DMS153 treated with DMSO at 0.1 percent for 48 hours (cell line): ENCODE measurements around the gene LPIN2.
"Not testable (repeated sequence)": the region's sequence is repeated elsewhere in the genome, so short reads cannot be mapped to it uniquely, and the experiment has no call there.

Source experiments
- DNase-seq: peaks from one replicate; lab custom pipeline; 2025; ENCODE audit not compliant: unreplicated experiment; lab: John Stamatoyannopoulos, UW

The LPIN2 gene

DNA sequence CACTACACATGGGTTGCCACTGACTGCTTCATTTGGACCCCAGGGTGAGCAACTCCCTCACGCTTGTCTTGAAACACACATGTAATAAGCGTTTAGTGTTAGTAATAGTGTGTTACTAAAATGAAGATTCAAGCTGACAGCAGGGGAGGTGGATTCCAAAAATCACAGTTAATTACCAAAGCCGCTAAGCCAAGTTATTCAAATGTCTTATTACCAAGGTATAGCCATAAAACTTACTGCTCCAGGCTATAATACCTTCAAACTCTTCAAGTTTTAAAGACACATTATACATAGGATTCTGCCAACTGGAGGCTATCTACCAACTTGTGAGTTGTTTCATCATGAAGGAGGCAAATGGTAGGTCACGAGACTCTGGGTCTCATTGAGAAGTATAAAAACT, 2.9 kb downstream of the LPIN2 start:
- DNase-seq: no peak

- no peak for DNase-seq
These were observed 4.4 kb downstream of the LPIN2 start for GRCh38 chr18:3008541-3008940.

GRCh38 chr18:3007491-3007890, 5.5 kb downstream of the LPIN2 start:
- DNase-seq: no peak

GRCh38 chr18:3005462-3005861, 7.5 kb downstream of the LPIN2 start:
- no peak for DNase-seq

GRCh38 chr18:3003766-3004165, 9.2 kb downstream of the LPIN2 start:
- DNase-seq: not testable (repeated sequence)

DNA sequence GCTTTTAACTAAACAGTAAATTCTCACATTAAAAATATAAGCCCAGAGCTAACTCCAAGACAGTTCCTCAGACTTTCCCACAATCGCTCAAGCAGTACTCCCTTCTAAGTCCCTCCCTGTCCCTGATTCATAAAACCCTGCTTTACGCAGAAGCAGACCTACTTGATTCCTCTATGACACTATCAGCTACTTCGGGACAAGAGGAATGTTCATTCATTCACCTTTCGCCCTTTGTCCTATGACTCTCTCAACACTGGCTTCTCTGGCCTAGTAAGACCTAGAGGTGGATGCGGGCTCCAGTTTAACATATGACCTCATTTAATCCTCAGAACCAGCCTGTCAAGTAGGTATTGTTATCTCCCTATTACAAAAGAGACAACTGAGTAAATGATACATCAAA, 10.2 kb downstream of the LPIN2 start:
- DNase-seq: no peak

DNA sequence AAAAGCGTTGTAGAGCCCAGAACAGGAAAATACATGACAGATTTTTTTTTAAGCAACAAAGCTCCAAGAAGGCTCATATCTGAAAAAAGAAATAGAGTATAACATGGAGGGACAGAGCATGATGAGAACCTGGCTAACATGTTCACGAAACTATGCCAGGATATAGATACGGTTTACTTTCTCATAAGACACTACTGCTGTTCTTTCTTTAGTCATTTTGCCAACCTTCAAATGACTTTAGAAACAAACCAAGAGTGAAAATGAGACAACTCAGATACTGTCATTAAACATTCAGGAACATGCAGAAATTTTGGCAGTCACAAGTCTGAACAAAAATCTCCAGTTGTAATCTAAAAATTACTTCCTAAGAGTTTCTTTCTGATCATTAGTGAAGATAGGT, 14.3 kb downstream of the LPIN2 start:
- no peak for DNase-seq

DNA sequence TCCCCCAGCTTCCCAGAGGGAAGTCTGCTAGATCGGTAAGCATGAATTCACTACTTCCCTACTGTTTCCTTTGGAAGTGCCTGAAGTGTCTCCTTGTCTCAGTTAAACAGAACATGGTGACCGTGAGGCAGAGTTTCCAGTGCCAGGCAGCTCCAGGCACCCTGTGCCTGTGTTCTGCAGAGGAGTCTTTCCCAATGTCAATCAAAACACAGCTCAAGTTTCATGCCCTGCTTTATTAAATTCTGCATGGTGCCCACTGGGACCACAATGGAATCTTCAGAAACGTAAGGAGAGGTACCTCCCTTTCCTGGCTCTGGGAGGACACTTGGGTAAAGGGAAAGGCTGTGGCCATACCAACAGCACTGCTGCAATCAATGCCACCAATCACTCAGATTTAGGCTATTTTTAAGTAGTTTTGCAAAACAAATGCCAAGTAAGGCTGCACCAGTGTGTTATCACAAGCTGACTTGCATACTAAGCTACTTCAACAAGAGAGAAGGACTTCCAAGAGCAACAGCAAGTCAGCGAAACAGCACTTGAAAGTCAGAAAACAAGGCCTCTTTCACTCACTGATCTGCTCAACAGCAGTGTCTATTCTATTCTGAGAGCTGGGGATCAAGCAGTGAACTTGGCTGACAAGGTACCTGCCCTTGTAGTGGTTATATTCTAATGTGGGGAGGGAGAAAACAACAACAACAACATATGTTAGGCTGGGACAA, 14.9 kb downstream of the LPIN2 start:
- no peak for DNase-seq

DNA sequence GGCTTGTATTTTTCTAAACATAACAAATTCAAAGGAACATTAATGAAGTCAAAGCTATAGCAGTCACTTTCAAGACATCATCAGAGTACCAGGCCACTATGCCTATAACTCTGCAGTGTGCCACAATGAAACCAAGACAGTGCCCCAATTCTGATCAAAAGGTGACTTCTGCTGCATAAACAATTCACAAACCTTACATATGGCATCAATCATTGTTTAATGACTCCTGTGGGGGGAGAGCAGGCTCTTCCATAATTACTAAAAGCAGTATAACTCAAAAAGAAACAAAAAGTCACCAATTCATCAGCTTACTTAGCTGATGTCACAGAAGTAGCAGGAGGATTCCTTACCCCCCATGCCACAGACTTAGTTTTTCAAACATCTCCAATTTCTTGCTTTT, 15.5 kb downstream of the LPIN2 start:
- no peak for DNase-seq

DNA sequence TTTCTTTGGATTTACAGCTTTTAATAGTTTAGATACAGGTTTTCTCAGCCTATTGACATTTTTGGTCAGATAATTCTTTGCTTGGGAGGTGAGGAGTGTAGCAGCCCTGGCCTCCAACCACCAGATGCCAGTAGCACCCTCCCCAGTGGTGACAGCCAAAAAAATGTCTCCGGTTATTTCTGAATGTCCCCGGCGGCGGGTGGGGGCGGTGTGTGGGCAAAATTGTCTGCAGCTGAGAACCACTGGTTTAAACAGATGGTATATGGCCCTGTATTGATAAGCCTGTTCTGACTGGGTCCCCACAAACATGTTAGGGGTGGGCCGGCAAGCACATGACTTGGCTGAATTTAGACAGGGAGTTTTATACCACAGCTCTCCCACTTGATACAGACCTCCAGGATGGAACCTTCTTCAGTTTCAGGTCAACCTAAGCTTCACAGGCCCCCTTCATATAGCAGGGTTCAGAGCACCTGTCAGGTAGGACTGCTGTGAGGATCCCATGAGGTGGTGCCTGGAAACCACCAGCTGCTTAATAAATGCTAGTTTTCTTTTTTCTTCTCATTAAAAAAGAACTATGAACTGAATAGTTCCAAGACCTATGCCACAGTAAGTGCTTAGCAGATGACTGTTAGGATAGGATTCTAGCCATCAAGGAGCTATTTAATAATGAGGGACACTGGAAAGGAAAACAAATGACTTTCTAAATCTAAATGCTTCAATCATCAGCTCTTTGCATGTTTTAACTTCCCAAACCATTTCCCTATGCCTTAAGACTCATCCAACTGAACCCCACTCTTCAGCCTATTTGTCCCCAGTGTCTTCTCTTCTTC, 18.1 kb downstream of the LPIN2 start:
- DNase-seq: no peak

- DNase-seq: no peak
These were observed 18.8 kb downstream of the LPIN2 start for GRCh38 chr18:2994020-2994589.

GRCh38 chr18:2992995-2993877, 19.7 kb downstream of the LPIN2 start:
- DNase-seq: no peak

GRCh38 chr18:2990956-2991640, 21.8 kb downstream of the LPIN2 start:
- no peak for DNase-seq

DNA sequence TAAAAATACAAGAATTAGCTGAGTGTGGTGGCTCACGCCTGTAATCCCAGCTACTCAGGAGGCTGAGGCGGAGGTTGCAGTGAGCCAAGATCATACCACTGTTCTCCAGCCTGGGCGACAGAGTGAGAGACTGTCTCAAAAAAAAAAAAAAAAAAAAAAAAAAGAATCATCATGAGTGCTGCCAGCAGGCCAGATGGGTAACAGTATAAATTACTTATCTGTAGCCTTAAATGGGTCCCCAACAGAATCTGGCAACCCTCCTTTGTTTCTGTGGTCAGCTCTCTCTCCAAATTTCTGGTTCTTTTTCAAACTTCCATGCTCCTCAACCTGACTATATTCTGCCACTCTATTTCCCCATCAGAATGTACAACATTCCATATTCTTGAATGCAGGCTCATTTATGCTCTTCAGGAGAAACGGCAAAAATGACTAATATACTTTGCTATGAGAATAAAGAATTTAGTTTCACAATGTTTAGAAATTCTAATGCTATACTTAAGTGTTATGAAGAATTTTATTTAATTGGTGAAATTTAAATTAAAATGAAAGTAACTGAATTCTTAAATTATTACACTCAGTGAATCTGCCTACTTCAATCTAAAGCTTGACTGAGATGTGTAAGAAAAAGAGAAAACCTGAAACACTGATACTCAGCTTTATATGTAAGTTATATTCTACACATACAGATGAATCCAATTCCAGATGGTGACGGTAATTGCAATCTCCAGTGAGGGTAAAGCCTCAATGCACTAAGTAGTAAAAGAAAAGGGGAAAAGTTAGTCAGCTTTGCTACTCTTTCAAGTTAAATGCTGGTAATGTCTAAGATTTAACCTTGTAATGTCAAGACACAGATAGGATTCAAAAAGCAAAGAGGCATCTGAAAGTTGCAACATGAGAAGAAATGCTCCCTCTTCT, 24.8 kb downstream of the LPIN2 start:
- no peak for DNase-seq

DNA sequence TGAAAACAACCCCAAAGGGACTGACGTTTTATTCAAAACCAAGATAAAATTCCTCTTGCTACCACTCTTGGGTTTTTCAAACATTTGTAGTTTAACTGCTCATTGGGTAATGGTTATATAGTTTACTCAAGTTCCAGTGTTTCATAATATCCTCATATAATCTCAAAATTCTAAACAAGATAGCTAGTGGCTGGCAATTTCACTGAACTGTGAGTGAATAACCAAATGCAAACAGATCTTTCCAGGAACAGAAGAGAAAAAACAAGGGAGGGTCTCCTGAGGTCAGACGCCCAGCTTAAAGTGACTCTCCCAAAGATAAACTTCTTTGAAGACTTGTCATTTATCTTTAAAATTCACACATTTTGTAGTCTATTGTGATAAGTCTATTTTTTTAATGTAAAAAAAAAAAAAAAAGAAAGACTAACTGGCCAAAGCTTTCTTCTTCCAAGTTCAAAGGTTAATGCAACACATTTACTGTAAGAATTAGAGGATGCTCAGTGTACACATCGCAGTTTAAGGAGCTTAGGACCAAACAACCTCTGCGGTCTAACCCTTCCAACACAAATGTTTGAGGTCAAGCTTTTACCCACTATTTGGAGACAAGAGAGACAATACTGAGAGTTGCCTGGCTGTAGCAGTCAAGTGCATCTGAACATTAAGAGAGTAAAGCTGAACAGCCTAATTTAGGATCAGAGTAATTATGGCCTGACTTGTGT, 26.6 kb downstream of the LPIN2 start:
- no peak for DNase-seq

GRCh38 chr18:2985628-2986027, 27.3 kb downstream of the LPIN2 start:
- DNase-seq: no peak

- DNase-seq: no peak
These were observed 28.2 kb downstream of the LPIN2 start for GRCh38 chr18:2984703-2985261.

DNA sequence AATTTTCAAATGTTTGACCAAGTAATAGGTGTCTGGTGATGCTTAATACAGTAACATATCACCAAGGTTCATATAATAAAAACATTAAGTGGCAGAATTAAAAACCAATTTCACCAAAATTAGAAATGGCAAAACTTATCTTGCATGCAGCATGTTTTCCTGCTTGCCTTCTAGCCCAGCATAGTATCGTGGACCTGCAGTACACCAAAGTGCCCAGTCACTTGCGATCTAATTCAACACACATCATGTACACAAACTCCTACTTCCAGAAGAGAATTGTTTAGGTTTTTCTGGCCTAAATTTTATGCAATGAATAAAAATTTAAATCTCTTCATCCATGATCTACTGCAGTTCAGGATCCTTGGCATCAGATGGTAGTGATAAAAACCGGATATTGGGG, 28.9 kb downstream of the LPIN2 start:
- no peak for DNase-seq

- no peak for DNase-seq
These were observed 29.6 kb downstream of the LPIN2 start for GRCh38 chr18:2983296-2983695.
